Astrocyte (in vitro differentiated cells and primary cell): Measurements from ENCODE around the gene GRB10.

Experiments
- CTCF ChIP-seq: IDR thresholded peaks from 2 replicates; pipeline ENCODE4 v1.5.1; 2011; ENCODE audit warnings: low read depth, mild to moderate bottlenecking, inconsistent platforms, low read length, moderate library complexity; ENCODE audit not compliant: insufficient read depth
- EZH2 ChIP-seq: IDR thresholded peaks from 2 replicates; pipeline ENCODE4 v1.6.1; 2012; ENCODE audit warnings: mild to moderate bottlenecking, low read length, inconsistent platforms; ENCODE audit not compliant: insufficient read depth

DNA sequence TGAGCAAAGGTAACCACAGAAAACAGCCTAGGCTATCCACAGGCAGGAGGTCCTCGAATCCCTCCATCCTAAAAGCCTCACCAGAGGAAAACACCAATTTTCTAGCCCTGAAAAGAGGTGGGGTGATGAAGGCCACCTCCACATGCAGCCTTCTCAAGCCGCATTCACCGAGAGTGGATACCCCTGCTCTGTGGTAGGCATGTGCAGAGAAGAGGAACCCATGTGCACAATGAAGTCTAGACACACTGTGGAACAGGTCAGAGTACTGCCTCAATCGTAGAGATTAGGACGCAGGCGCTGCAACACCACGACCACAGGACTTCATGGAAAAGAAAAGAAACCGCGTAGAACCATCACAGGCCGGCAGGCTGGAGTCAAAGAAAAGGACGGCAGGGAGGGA, 38.8 kb downstream of the GRB10 start:
- TF ChIP-seq EZH2 (no peak), CTCF (no peak)
